Hepatocyte (in vitro differentiated cells): Measurements from ENCODE around the gene DPP3. TPM values are rescaled to one million over a fixed set of nuclear protein-coding genes. Genes with fewer than 3 reads are reported as not detected.

Experiments used
- DNase-seq: peaks from one replicate; pipeline ENCODE4 v3.0.0-alpha.2; 2016; ENCODE audit warnings: low spot score
- H2AFZ ChIP-seq: fragments of 200-600 bp; sonication (generic); 2 replicates; pipeline ENCODE4 v1.6.0; 2016; ENCODE audit warnings: antibody characterized with exemption, mild to moderate bottlenecking
- H3K27ac ChIP-seq: fragments of 200-600 bp; sonication (generic); 2 replicates; pipeline ENCODE4 v1.5.1; 2016; ENCODE audit warnings: mild to moderate bottlenecking
- H3K27me3 ChIP-seq: fragments of 200-600 bp; sonication (generic); 2 replicates; pipeline ENCODE4 v1.6.1; 2016
- H3K36me3 ChIP-seq: fragments of 200-600 bp; sonication (generic); replicated peaks from 2 replicates; pipeline ENCODE4 v1.5.1; 2016; ENCODE audit warnings: low read depth; ENCODE audit not compliant: insufficient read depth
- H3K4me1 ChIP-seq: fragments of 200-600 bp; sonication (generic); 2 replicates; pipeline ENCODE4 v1.5.1; 2016; ENCODE audit warnings: mild to moderate bottlenecking, moderate library complexity; ENCODE audit not compliant: insufficient read depth
- H3K4me2 ChIP-seq: fragments of 200-600 bp; sonication (generic); 2 replicates; pipeline ENCODE4 v1.6.0; 2016
- H3K4me3 ChIP-seq: fragments of 200-600 bp; sonication (generic); 2 replicates; pipeline ENCODE4 v1.5.1; 2016; ENCODE audit warnings: mild to moderate bottlenecking
- H3K79me2 ChIP-seq: fragments of 200-600 bp; sonication (generic); 2 replicates; pipeline ENCODE4 v1.6.0; 2017; ENCODE audit warnings: mild to moderate bottlenecking
- H3K9me2 ChIP-seq: fragments of 200-600 bp; sonication (generic); replicated peaks from 2 replicates; pipeline ENCODE4 v1.6.0; 2017; ENCODE audit warnings: mild to moderate bottlenecking; ENCODE audit not compliant: insufficient read depth
- H3K9me3 ChIP-seq: fragments of 200-600 bp; sonication (generic); 2 replicates; pipeline ENCODE4 v1.5.1; 2016; ENCODE audit warnings: low read depth, mild to moderate bottlenecking
- H4K20me1 ChIP-seq: fragments of 200-600 bp; sonication (generic); 2 replicates; pipeline ENCODE4 v1.6.0; 2016; ENCODE audit warnings: mild to moderate bottlenecking; ENCODE audit not compliant: insufficient read depth, poor library complexity, severe bottlenecking
- CTCF ChIP-seq: fragments of 200-600 bp; sonication (generic); IDR thresholded peaks from 2 replicates; pipeline ENCODE4 v1.5.1; 2016; ENCODE audit warnings: antibody characterized with exemption, mild to moderate bottlenecking; ENCODE audit not compliant: poor library complexity
- EZH2 ChIP-seq: fragments of 200-600 bp; sonication (generic); IDR thresholded peaks from 2 replicates; pipeline ENCODE4 v1.6.1; 2016; ENCODE audit warnings: antibody characterized with exemption, mild to moderate bottlenecking, borderline replicate concordance
- EZH2phosphoT487 ChIP-seq: fragments of 200-600 bp; sonication (generic); IDR thresholded peaks from one replicate; pipeline ENCODE4 v1.6.1; 2018; ENCODE audit warnings: antibody characterized with exemption, mild to moderate bottlenecking, low read depth, moderate library complexity; ENCODE audit not compliant: unreplicated experiment, severe bottlenecking
- WGBS: methylation state at CpG from one replicate; pipeline ENCODE4 v1.1.6; 2016; ENCODE audit warnings: low lambda C conversion rate; ENCODE audit errors: missing lambda C conversion rate; 5-methylcytosine and 5-hydroxymethylcytosine counted together
- polyA plus RNA-seq: library from polyadenylated mRNA; unstranded; fragments of >200 nt; fragmentation: Nextera tagmentation; extraction: Ambion mirVana; gene quantifications from 2 replicates; pipeline ENCODE4 v1.2.1, GENCODE V29; 2016
- total RNA-seq: library from RNA; depleted of rRNA; stranded (reverse); fragments of >200 nt; gene quantifications from 2 replicates; pipeline ENCODE4 v1.2.3, GENCODE V29; 2014

The DPP3 gene
- total and polyA plus RNA-seq, 2 experiments from 2014 or later = 56.0 to 57.3 TPM

- H2AFZ ChIP-seq = no peak overlapping the region
- H3K36me3 ChIP-seq = no peaks in the 10 kb centered on the region
- no peaks in the 10 kb centered on the region for H4K20me1 ChIP-seq
- TF ChIP-seq EZH2phosphoT487 (no peak), EZH2 (no peak), CTCF (no peak)
- H3K4me3 ChIP-seq = no peak overlapping the region
- H3K9me3 ChIP-seq = no peaks in the 10 kb centered on the region
- H3K27me3 ChIP-seq = no peaks in the 10 kb centered on the region
- peak overlapping the region; percentile 99 for H3K4me2 ChIP-seq
- DNase-seq = peak; percentile 34
- no peak overlapping the region for H3K27ac ChIP-seq
- H3K79me2 ChIP-seq = peaks cover 2% of the 10 kb centered on the region
- peaks cover 12% of the 10 kb centered on the region for H3K4me1 ChIP-seq
- WGBS = 53% methylated on average over 6 of the region's 6 CpGs
- no peaks in the 10 kb centered on the region for H3K9me2 ChIP-seq
Measured at GRCh38 chr11:66467756-66468155, 12.5 kb upstream of the DPP3 start.

GRCh38 chr11:66468691-66469090, 11.5 kb upstream of the DPP3 start:
- 95% methylated on average over 6 of the region's 6 CpGs for WGBS

GRCh38 chr11:66469441-66469840, 10.8 kb upstream of the DPP3 start:
- no peak for TF ChIP-seq EZH2
- TF ChIP-seq CTCF = no peak
- TF ChIP-seq EZH2phosphoT487 = no peak
- Histone ChIP-seq H2AFZ (no peak overlapping the region), H3K27ac (no peak overlapping the region), H3K9me2 (no peaks in the 10 kb centered on the region), H3K9me3 (no peaks in the 10 kb centered on the region), H3K4me3 (no peak overlapping the region), H3K4me2 (no peak overlapping the region), H4K20me1 (no peaks in the 10 kb centered on the region), H3K27me3 (no peaks in the 10 kb centered on the region), H3K79me2 (peaks cover 2% of the 10 kb centered on the region), H3K4me1 (peaks cover 12% of the 10 kb centered on the region), H3K36me3 (no peaks in the 10 kb centered on the region)
- no peak for DNase-seq
- WGBS = 86% methylated on average over 1 of the region's 1 CpG

More at GRCh38 chr11:66468691-66469090, 11.5 kb upstream of the DPP3 start:
- Histone ChIP-seq H3K9me3 (no peaks in the 10 kb centered on the region), H3K27me3 (no peaks in the 10 kb centered on the region), H3K27ac (no peak overlapping the region), H3K79me2 (peaks cover 2% of the 10 kb centered on the region), H4K20me1 (no peaks in the 10 kb centered on the region), H3K36me3 (no peaks in the 10 kb centered on the region), H2AFZ (no peak overlapping the region), H3K4me1 (peaks cover 12% of the 10 kb centered on the region), H3K9me2 (no peaks in the 10 kb centered on the region), H3K4me3 (no peak overlapping the region), H3K4me2 (no peak overlapping the region)
- TF ChIP-seq EZH2 (no peak), EZH2phosphoT487 (no peak), CTCF (no peak)
- DNase-seq = no peak

GRCh38 chr11:66470015-66470414, 10.2 kb upstream of the DPP3 start:
- no peak for DNase-seq
- H3K9me2 ChIP-seq = no peaks in the 10 kb centered on the region
- no peak overlapping the region for H3K27ac ChIP-seq
- TF ChIP-seq CTCF = no peak
- no peak for TF ChIP-seq EZH2phosphoT487
- no peak for TF ChIP-seq EZH2
- peaks cover 2% of the 10 kb centered on the region for H3K79me2 ChIP-seq
- H3K36me3 ChIP-seq = no peaks in the 10 kb centered on the region
- no peaks in the 10 kb centered on the region for H3K27me3 ChIP-seq
- no peak overlapping the region for H3K4me3 ChIP-seq
- H3K4me1 ChIP-seq = peaks cover 12% of the 10 kb centered on the region
- H4K20me1 ChIP-seq = no peaks in the 10 kb centered on the region
- WGBS = 79% methylated on average over 3 of the region's 3 CpGs
- no peak overlapping the region for H2AFZ ChIP-seq
- no peak overlapping the region for H3K4me2 ChIP-seq
- no peaks in the 10 kb centered on the region for H3K9me3 ChIP-seq
